IPS-20b (cell line): Measurements from ENCODE around the gene ACTA2.

Experiments used
- H3K27ac ChIP-seq: one replicate; pipeline ENCODE4 v1.5.1; 2013; ENCODE audit warnings: low read length
- H3K27me3 ChIP-seq: 2 replicates; pipeline ENCODE4 v1.6.1; 2013; ENCODE audit warnings: mild to moderate bottlenecking, low read length, inconsistent platforms; ENCODE audit not compliant: insufficient read depth
- H3K36me3 ChIP-seq: 2 replicates; pipeline ENCODE4 v1.6.1; 2013; ENCODE audit warnings: low read depth, mild to moderate bottlenecking, inconsistent platforms, low read length, moderate library complexity; ENCODE audit not compliant: insufficient read depth
- H3K4me1 ChIP-seq: 2 replicates; pipeline ENCODE4 v1.6.1; 2013; ENCODE audit warnings: mild to moderate bottlenecking, control low read depth, inconsistent platforms, low read length, moderate library complexity; ENCODE audit not compliant: insufficient read depth
- H3K4me3 ChIP-seq: 2 replicates; pipeline ENCODE4 v1.5.1; 2013; ENCODE audit warnings: mild to moderate bottlenecking, low read length, inconsistent platforms
- H3K9ac ChIP-seq: 2 replicates; pipeline ENCODE4 v1.6.1; 2013; ENCODE audit warnings: low read depth, mild to moderate bottlenecking, inconsistent platforms, low read length, moderate library complexity
- H3K9me3 ChIP-seq: 2 replicates; pipeline ENCODE4 v1.6.1; 2013; ENCODE audit warnings: mild to moderate bottlenecking, low read depth, low read length, inconsistent platforms; ENCODE audit not compliant: insufficient read depth

The ACTA2 gene

DNA sequence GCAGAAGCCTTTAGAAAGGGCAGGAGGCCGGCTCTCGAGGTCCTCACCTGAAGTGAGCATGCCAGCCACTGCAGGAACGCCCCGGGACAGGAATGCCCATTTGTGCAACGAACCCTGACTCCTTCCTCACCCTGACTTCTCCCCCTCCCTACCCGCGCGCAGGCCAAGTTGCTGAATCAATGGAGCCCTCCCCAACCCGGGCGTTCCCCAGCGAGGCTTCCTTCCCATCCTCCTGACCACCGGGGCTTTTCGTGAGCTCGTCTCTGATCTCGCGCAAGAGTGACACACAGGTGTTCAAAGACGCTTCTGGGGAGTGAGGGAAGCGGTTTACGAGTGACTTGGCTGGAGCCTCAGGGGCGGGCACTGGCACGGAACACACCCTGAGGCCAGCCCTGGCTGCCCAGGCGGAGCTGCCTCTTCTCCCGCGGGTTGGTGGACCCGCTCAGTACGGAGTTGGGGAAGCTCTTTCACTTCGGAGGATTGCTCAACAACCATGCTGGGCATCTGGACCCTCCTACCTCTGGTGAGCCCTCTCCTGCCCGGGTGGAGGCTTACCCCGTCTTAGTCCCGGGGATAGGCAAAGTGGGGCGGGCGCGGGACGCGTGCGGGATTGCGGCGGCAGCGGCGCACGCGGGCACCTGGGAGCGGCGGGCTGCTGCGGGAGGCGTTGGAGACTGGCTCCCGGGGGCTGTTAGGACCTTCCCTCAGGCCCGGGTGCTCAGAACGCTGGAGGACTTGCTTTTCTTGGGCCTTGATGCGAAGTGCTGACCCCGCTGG, 38.0 kb upstream of the ACTA2 start, which contains the start of gene FAS:
TSS of gene FAS (plus strand) at position 415 of the 777 bp plus-strand sequence. CDS start at position 494, 79 bp downstream.
- no peak within 1 kb of the TSS for H3K27ac ChIP-seq
- peaks cover 6% of the 10 kb centered on the region; the same call in 1 of the 2 replicates for H3K4me1 ChIP-seq
- H3K36me3 ChIP-seq: no peaks in the 10 kb centered on the region
- no peaks in the 10 kb centered on the region for H3K9me3 ChIP-seq
- peaks cover 35% of the 10 kb centered on the region for H3K27me3 ChIP-seq
- peak within 1 kb of the TSS; percentile 91 for H3K4me3 ChIP-seq
- peak within 1 kb of the TSS; percentile 72 for H3K9ac ChIP-seq

DNA sequence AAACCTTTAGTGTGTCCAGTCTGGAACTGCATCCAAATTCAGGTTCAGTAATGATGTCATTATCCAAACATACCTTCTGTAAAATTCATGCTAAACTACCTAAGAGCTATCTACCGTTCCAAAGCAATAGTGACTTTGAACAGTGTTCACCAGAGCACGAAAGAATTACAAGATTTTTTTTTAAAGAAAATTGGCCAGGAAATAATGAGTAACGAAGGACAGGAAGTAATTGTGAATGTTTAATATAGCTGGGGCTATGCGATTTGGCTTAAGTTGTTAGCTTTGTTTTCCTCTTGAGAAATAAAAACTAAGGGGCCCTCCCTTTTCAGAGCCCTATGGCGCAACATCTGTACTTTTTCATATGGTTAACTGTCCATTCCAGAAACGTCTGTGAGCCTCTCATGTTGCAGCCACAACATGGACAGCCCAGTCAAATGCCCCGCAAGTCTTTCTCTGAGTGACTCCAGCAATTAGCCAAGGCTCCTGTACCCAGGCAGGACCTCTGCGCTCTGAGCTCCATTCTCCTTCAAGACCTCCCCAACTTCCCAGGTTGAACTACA, 37.3 kb upstream of the ACTA2 start:
- Histone ChIP-seq H3K36me3 (no peaks in the 10 kb centered on the region), H3K27ac (no peak overlapping the region), H3K27me3 (peaks cover 35% of the 10 kb centered on the region), H3K4me3 (peak overlapping the region; percentile 91), H3K9me3 (no peaks in the 10 kb centered on the region), H3K4me1 (peaks cover 6% of the 10 kb centered on the region; the same call in 1 of the 2 replicates), H3K9ac (peak overlapping the region; percentile 72; the same call in 1 of the 2 replicates)

DNA sequence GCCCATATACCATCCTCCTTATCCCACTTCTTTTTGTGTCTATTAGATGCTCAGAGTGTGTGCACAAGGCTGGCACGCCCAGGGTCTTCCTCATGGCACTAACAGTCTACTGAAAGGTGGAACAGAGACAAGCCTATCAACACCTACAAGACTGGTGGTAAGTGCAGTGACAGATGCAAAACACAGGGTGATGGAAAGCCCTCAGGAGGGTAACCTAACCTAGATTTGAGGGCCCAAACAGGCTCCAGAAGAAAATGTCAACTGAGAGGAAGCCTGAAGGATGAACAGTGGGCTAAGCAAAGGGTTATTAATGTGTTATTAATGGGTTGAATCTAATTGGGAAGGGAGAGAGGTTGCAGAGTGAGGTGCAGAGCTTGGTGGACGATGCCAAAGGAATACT, 36.9 kb upstream of the ACTA2 start:
- Histone ChIP-seq H3K27ac (no peak overlapping the region), H3K4me3 (no peak overlapping the region), H3K4me1 (peaks cover 6% of the 10 kb centered on the region; the same call in 1 of the 2 replicates), H3K9ac (no peak overlapping the region), H3K9me3 (no peaks in the 10 kb centered on the region), H3K27me3 (peaks cover 35% of the 10 kb centered on the region), H3K36me3 (no peaks in the 10 kb centered on the region)

DNA sequence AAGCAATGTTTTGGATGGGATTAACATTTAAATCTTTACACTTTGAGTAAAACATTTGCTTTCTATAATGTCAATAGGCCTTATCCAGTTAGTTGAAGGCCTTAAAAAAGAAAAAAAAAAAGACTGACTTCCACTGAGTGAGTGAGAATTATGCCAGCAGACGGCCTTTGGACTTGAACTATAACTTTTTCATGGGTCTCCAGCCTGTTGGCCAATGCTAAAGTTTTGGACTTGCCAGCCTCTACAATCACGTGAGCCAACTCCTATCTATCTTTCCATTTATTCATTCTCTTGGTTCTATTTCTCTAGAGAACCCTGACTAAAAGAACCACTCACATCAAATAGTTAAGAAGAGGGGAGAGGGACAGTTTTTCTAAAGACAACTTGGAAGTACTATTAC, 35.3 kb upstream of the ACTA2 start:
- no peaks in the 10 kb centered on the region for H3K36me3 ChIP-seq
- H3K27ac ChIP-seq: no peak overlapping the region
- peaks cover 35% of the 10 kb centered on the region for H3K27me3 ChIP-seq
- H3K4me3 ChIP-seq: no peak overlapping the region
- H3K9me3 ChIP-seq: no peaks in the 10 kb centered on the region
- H3K9ac ChIP-seq: no peak overlapping the region
- H3K4me1 ChIP-seq: peaks cover 3% of the 10 kb centered on the region; the same call in 1 of the 2 replicates

DNA sequence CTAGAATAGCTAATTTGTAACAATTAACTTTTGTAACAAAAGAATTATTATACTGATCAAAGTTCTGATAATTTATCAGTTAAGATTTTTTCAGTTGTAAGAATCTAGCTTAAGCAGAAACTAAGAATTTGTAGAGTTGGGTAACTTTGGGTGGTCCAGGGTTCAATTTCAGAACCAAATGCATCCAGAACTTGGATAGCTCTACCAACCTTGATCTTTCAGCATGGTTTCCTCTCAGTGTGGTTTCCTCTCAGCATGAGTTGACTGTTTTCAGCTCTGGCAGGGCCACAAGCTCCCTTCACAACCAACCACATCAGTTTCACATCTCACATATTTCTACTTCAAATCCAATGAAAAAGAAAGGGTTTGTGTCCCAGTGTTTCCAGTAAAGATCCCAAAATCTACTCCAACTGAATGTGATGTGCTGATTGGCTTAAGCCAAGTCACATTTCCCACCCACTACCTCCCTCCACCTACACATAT, 34.7 kb upstream of the ACTA2 start:
- Histone ChIP-seq H3K9ac (no peak overlapping the region), H3K27me3 (peaks cover 34% of the 10 kb centered on the region), H3K4me1 (no peaks in the 10 kb centered on the region; the same call in 1 of the 2 replicates), H3K9me3 (no peaks in the 10 kb centered on the region), H3K4me3 (no peak overlapping the region), H3K27ac (no peak overlapping the region), H3K36me3 (no peaks in the 10 kb centered on the region)

DNA sequence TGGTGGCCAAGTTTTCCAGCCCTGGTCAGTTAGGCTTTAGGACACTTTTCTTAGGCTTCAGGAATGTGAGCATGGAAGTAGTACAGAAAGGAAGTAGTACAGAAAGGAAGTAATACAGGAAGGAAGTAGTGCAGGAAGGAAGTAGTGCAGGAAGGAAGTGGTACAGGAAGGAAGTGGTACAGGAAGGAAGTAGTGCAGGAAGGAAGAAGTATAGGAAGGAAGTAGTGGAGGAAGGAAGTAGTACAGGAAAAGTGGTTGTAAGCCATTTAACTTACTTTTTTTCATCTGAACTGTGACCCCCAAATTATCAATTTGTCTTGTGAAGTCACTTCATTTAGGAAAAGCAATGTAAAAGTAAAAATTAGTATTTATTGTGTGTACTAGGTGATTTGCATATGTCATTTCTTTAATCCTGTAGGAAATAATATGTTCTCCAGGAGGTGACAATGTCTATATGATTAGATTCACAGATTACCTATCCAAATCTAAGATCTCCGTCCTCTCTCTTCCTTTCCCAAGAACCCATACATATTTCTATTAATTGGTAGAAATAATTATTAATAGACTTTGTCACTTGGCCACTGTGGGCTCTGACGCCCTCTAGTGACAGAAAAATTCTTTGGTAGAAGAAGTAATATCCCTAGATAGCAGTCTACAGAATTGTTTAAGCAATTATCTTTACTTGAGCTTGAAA, 34.1 kb upstream of the ACTA2 start:
- Histone ChIP-seq H3K27me3 (peaks cover 28% of the 10 kb centered on the region), H3K27ac (no peak overlapping the region), H3K9ac (no peak overlapping the region), H3K4me3 (no peak overlapping the region), H3K9me3 (no peaks in the 10 kb centered on the region), H3K4me1 (no peaks in the 10 kb centered on the region), H3K36me3 (no peaks in the 10 kb centered on the region)

DNA sequence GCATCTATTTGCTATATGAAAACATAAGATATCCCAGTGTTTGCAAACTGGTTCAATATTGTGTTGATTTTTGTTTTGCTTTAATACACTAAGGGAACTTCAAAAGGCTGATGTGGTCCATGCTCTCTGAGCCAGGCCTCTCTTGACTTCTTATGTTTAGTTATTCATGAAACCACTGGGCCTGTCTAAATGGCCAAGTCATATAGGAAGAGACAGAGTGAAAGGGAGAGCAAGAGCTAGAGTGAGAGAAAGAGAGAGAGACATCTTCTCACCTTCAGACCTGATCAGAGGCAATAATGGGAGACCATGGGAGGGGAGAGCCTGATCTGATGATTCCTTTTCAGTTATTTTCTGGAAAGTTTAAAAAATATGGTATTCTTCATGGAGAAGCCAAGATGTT, 32.0 kb upstream of the ACTA2 start:
- H3K4me3 ChIP-seq: no peak overlapping the region
- H3K4me1 ChIP-seq: no peaks in the 10 kb centered on the region; the same call in 1 of the 2 replicates
- no peaks in the 10 kb centered on the region for H3K36me3 ChIP-seq
- H3K27ac ChIP-seq: no peak overlapping the region
- no peaks in the 10 kb centered on the region for H3K9me3 ChIP-seq
- no peak overlapping the region for H3K9ac ChIP-seq
- H3K27me3 ChIP-seq: peaks cover 7% of the 10 kb centered on the region

DNA sequence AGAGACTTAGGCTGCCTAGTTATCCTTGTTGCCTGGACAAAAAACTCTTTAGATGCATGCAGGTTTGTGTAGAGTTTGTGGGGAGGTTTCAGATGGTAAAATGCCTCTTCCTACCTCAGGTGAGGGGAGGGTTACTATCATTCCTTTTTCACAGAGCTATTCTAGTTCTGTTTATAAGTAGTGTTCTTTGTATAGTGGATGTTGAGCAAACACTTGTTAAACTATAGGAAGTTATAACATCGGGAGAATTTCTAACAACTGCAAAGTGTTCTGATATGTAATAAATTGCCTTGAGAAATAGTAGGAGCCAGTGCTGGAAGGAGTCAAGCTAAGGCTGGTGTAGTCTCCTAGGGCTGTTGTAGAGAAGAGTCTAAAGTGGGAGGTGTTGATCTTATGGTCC, 31.4 kb upstream of the ACTA2 start:
- no peaks in the 10 kb centered on the region for H3K9me3 ChIP-seq

DNA sequence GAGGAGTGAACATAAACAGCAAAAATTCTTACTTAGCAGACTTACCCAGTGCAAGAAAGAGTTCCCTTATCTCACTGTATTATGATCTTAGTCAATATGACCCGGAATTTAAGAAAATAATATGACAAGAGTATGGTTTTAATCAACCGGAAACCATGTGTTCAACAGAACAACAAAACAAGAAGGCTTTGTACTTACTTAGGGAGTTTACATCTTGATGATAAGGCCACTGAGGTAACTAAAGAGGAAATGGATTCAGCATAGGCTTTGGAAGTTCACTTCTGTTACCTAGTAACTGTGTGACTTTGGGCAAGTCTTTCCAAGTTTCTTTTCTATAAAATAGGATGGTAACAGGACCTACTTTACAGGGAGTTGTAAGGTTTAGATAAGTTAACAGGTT, 30.6 kb upstream of the ACTA2 start:
- H3K9me3 ChIP-seq: no peaks in the 10 kb centered on the region
- H3K4me3 ChIP-seq: no peak overlapping the region
- H3K36me3 ChIP-seq: no peaks in the 10 kb centered on the region
- no peak overlapping the region for H3K27ac ChIP-seq
- peaks cover 3% of the 10 kb centered on the region; the same call in 1 of the 2 replicates for H3K4me1 ChIP-seq
- no peaks in the 10 kb centered on the region for H3K27me3 ChIP-seq
- H3K9ac ChIP-seq: no peak overlapping the region

More for the DNA sequence above, 31.4 kb upstream of the ACTA2 start:
- H3K9ac ChIP-seq: no peak overlapping the region
- H3K4me1 ChIP-seq: peaks cover 3% of the 10 kb centered on the region; the same call in 1 of the 2 replicates
- no peaks in the 10 kb centered on the region for H3K36me3 ChIP-seq
- H3K27me3 ChIP-seq: peaks cover under 1% of the 10 kb centered on the region; the same call in 1 of the 2 replicates
- H3K4me3 ChIP-seq: no peak overlapping the region
- H3K27ac ChIP-seq: no peak overlapping the region

DNA sequence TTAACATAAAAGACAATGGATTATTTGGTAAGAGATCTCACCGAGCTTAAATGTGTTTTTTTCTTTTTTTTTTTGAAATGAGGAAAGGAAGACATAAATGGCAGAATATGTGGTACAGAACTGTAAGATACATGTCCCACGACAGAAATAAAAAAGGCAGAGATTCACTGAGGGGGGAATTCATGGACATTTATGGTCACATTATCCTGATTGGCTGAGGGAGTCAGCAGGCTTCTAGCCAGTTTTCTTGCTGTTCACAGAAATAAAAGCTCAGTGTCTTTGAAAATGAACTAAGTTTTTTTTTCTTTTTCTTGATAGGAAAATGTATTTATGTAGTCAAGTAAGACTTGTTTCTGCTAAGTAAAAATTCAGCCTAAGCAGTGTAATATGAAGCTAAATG, 29.8 kb upstream of the ACTA2 start:
- no peak overlapping the region for H3K4me3 ChIP-seq
- H3K9ac ChIP-seq: no peak overlapping the region
- H3K27me3 ChIP-seq: no peaks in the 10 kb centered on the region
- no peaks in the 10 kb centered on the region for H3K36me3 ChIP-seq
- no peak overlapping the region for H3K27ac ChIP-seq
- no peaks in the 10 kb centered on the region for H3K9me3 ChIP-seq
- H3K4me1 ChIP-seq: peaks cover 3% of the 10 kb centered on the region; the same call in 1 of the 2 replicates

DNA sequence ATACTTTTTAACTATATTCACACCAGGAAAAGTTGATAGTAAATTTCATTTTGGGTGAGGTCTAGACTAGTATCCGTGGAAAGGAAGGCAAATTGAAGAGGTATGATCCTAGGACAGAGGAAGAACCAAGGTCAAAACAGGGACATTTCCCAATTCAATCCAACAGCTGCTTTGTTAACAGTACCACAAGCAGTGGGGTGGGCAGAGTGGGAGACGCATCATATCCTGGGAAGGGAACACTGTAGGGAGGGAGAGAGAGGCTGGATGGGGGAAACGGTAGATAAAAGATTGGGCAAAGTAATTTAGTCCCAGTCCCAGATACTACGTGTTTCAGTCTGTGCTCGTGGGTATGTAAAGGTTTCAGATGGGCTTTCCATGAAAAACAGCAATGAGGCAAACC, 28.9 kb upstream of the ACTA2 start:
- Histone ChIP-seq H3K9me3 (no peaks in the 10 kb centered on the region), H3K4me1 (peaks cover 3% of the 10 kb centered on the region; the same call in 1 of the 2 replicates), H3K9ac (no peak overlapping the region), H3K27ac (no peak overlapping the region), H3K4me3 (no peak overlapping the region), H3K27me3 (no peaks in the 10 kb centered on the region), H3K36me3 (no peaks in the 10 kb centered on the region)
